Measurements from ENCODE around the gene FAM234B.

Gene FAM234B

GRCh38 chr12:13095266-13095995 is 51.2 kb downstream of the FAM234B start:
- Mint-ChIP-seq H3K36me3 (no peaks in the 10 kb centered on the region), H3K4me3 (no peak overlapping the region), H3K27ac (no peak overlapping the region), H3K27me3 (peaks cover 8% of the 10 kb centered on the region), H3K4me1 (peaks cover 33% of the 10 kb centered on the region), H3K9me3 (no peaks in the 10 kb centered on the region)
- CTCF ChIA-PET = interaction anchor here (2.0 to 5.2 kb wide), 3 partner anchors 111 to 117 kb away, joined by 5 to 42 read pairs (median 6); no protein-coding TSS in a partner anchor
- no peak for DNase-seq

- Mint-ChIP-seq H3K27ac (peak overlapping the region; percentile 81), H3K27me3 (no peaks in the 10 kb centered on the region), H3K36me3 (no peaks in the 10 kb centered on the region), H3K4me3 (peak overlapping the region; percentile 44), H3K4me1 (peaks cover 51% of the 10 kb centered on the region), H3K9me3 (no peaks in the 10 kb centered on the region)
- no peak for DNase-seq
- CTCF ChIA-PET = interaction anchor here (0.7 to 6.0 kb wide), 5 partner anchors 84 to 181 kb away, joined by 3 to 116 read pairs (median 3); no protein-coding TSS in a partner anchor
Observed at GRCh38 chr12:13097491-13098011, 53.4 kb downstream of the FAM234B start.

- Mint-ChIP-seq H3K27me3 (no peaks in the 10 kb centered on the region), H3K36me3 (no peaks in the 10 kb centered on the region), H3K4me3 (no peak overlapping the region), H3K27ac (peak overlapping the region; percentile 78), H3K9me3 (no peaks in the 10 kb centered on the region), H3K4me1 (peaks cover 55% of the 10 kb centered on the region)
- CTCF ChIA-PET = interaction anchor here (0.7 to 6.0 kb wide), 6 partner anchors 13 to 310 kb away, joined by 3 to 116 read pairs (median 3); no protein-coding TSS in a partner anchor
- no peak for DNase-seq
Observed at GRCh38 chr12:13099066-13099843, 55.1 kb downstream of the FAM234B start.

GRCh38 chr12:13099844-13100604 is 55.8 kb downstream of the FAM234B start:
- H3K27me3 Mint-ChIP-seq = no peaks in the 10 kb centered on the region
- CTCF ChIA-PET = interaction anchor here (1.1 to 6.0 kb wide), 5 partner anchors 78 to 311 kb away, joined by 3 to 116 read pairs (median 3); no protein-coding TSS in a partner anchor
- H3K4me1 Mint-ChIP-seq = peaks cover 55% of the 10 kb centered on the region
- peak overlapping the region; percentile 74 for H3K4me3 Mint-ChIP-seq
- no peaks in the 10 kb centered on the region for H3K9me3 Mint-ChIP-seq
- no peaks in the 10 kb centered on the region for H3K36me3 Mint-ChIP-seq
- H3K27ac Mint-ChIP-seq = peak overlapping the region; percentile 58
- no peak for DNase-seq

GRCh38 chr12:13100605-13100881 is 56.4 kb downstream of the FAM234B start:
- Mint-ChIP-seq H3K27ac (peak overlapping the region; percentile 63), H3K9me3 (no peaks in the 10 kb centered on the region), H3K4me3 (peak overlapping the region; percentile 74), H3K4me1 (peaks cover 55% of the 10 kb centered on the region), H3K27me3 (peaks cover 3% of the 10 kb centered on the region), H3K36me3 (no peaks in the 10 kb centered on the region)
- no peak for DNase-seq
- CTCF ChIA-PET = interaction anchor here (1.5 to 6.0 kb wide), 3 partner anchors 102 to 311 kb away, joined by 3 to 116 read pairs (median 4); no protein-coding TSS in a partner anchor

GRCh38 chr12:13100882-13101769 is 56.9 kb downstream of the FAM234B start:
- Mint-ChIP-seq H3K36me3 (no peaks in the 10 kb centered on the region), H3K4me3 (peak overlapping the region; percentile 74), H3K27ac (peak overlapping the region; percentile 74), H3K27me3 (peaks cover 8% of the 10 kb centered on the region), H3K9me3 (no peaks in the 10 kb centered on the region), H3K4me1 (peaks cover 55% of the 10 kb centered on the region)
- CTCF ChIA-PET = interaction anchor here (1.5 to 6.0 kb wide), 3 partner anchors 102 to 312 kb away, joined by 3 to 116 read pairs (median 4); no protein-coding TSS in a partner anchor
- peak; percentile 95 for DNase-seq

GRCh38 chr12:13101821-13102375 is 57.7 kb downstream of the FAM234B start:
- CTCF ChIA-PET = interaction anchor here (1.2 to 6.0 kb wide), 2 partner anchors 16 to 108 kb away, joined by 3 to 116 read pairs; no protein-coding TSS in a partner anchor
- peak overlapping the region; percentile 74 for H3K4me3 Mint-ChIP-seq
- peak overlapping the region; percentile 74 for H3K27ac Mint-ChIP-seq
- no peaks in the 10 kb centered on the region for H3K9me3 Mint-ChIP-seq
- no peak for DNase-seq
- no peaks in the 10 kb centered on the region for H3K36me3 Mint-ChIP-seq
- peaks cover 13% of the 10 kb centered on the region for H3K27me3 Mint-ChIP-seq
- H3K4me1 Mint-ChIP-seq = peaks cover 55% of the 10 kb centered on the region

- Mint-ChIP-seq H3K9me3 (no peaks in the 10 kb centered on the region), H3K27me3 (peaks cover 19% of the 10 kb centered on the region), H3K27ac (no peak overlapping the region), H3K4me1 (peaks cover 51% of the 10 kb centered on the region), H3K36me3 (no peaks in the 10 kb centered on the region), H3K4me3 (peak overlapping the region; percentile 74)
- DNase-seq = no peak
- CTCF ChIA-PET = interaction anchor here (1.2 to 6.0 kb wide), 2 partner anchors 17 to 108 kb away, joined by 3 to 116 read pairs; no protein-coding TSS in a partner anchor
Observed at GRCh38 chr12:13102461-13103195, 58.4 kb downstream of the FAM234B start.

GRCh38 chr12:13103391-13104033 is 59.3 kb downstream of the FAM234B start, which contains the start of gene GSG1:
Gene GSG1 (minus strand): TSS chr12:13103667. CDS start chr12:13103512, 155 bp downstream.
- H3K4me1 Mint-ChIP-seq = peaks cover 42% of the 10 kb centered on the region
- CTCF ChIA-PET = interaction anchor here (1.2 to 6.0 kb wide), 3 partner anchors 17 to 107 kb away, joined by 3 to 116 read pairs (median 4); no protein-coding TSS in a partner anchor
- H3K36me3 Mint-ChIP-seq = no peaks in the 10 kb centered on the region
- no peaks in the 10 kb centered on the region for H3K9me3 Mint-ChIP-seq
- no peak within 1 kb of the TSS for H3K27ac Mint-ChIP-seq
- no peak within 1 kb of the TSS for H3K4me3 Mint-ChIP-seq
- no peak for DNase-seq
- peaks cover 28% of the 10 kb centered on the region for H3K27me3 Mint-ChIP-seq

- CTCF ChIA-PET = interaction anchor here (1.4 to 1.5 kb wide), 2 partner anchors 16 to 107 kb away, joined by 3 to 4 read pairs; no protein-coding TSS in a partner anchor
- H3K4me3 Mint-ChIP-seq = no peak overlapping the region
- DNase-seq = no peak
- no peaks in the 10 kb centered on the region for H3K9me3 Mint-ChIP-seq
- H3K36me3 Mint-ChIP-seq = peaks cover 2% of the 10 kb centered on the region
- peaks cover 33% of the 10 kb centered on the region for H3K4me1 Mint-ChIP-seq
- no peak overlapping the region for H3K27ac Mint-ChIP-seq
- peaks cover 37% of the 10 kb centered on the region for H3K27me3 Mint-ChIP-seq
Observed at GRCh38 chr12:13104409-13104808, 60.2 kb downstream of the FAM234B start.

- no peak for DNase-seq
- no peak overlapping the region for H3K27ac Mint-ChIP-seq
- H3K9me3 Mint-ChIP-seq = no peaks in the 10 kb centered on the region
- CTCF ChIA-PET = interaction anchor here (0.7 kb wide), 1 partner anchor 1079 kb away, joined by 3 read pairs; no protein-coding TSS in a partner anchor
- H3K4me1 Mint-ChIP-seq = peaks cover 19% of the 10 kb centered on the region
- H3K27me3 Mint-ChIP-seq = peaks cover 40% of the 10 kb centered on the region
- no peak overlapping the region for H3K4me3 Mint-ChIP-seq
- H3K36me3 Mint-ChIP-seq = peaks cover 2% of the 10 kb centered on the region
Observed at GRCh38 chr12:13105781-13106180, 61.6 kb downstream of the FAM234B start.

Data from activated naive CD4-positive, alpha-beta T cell treated with anti-CD3 and anti-CD28 coated beads, Interleukin-2, amount 10 ng/mL, durations not matched to agents 7 days and 5 days (primary cell).